H1 (cell line): ENCODE measurements around the gene ACO1.

Experiments
- CTCF ChIP-seq, 3 experiments: IDR thresholded peaks; 1 replicate in 2 of 3; 2 replicates in 1 of 3; pipeline versions ENCODE4 v1.5.1 to v1.6.1; 2011; ENCODE audit warnings: low read length in 3 of 3, mild to moderate bottlenecking in 3 of 3, inconsistent platforms in 2 of 3, low read depth in 1 of 3, moderate library complexity in 1 of 3; ENCODE audit not compliant: insufficient read depth in 1 of 3; ENCODE audit errors: control extremely low read depth in 1 of 3
- RXRA ChIP-seq: IDR thresholded peaks from 2 replicates; pipeline ENCODE4 v1.6.1; 2011; ENCODE audit warnings: low read depth, mild to moderate bottlenecking, low read length, moderate library complexity; ENCODE audit not compliant: insufficient read depth

- no peak for TF ChIP-seq RXRA
- TF ChIP-seq CTCF (IDR thresholded peaks at IDR 0.05; ENCODE audit: control extremely low read depth in 1 of 3, insufficient read depth in 1 of 3, low read depth in 1 of 3, low read length in 3 of 3), result no peak
Measured at GRCh38 chr9:32500768-32501167, 116.3 kb downstream of the ACO1 start.
